Renal pelvis (tissue), 4 donors: Measurements from ENCODE around the gene MAL. TPM values are rescaled to one million over a fixed set of nuclear protein-coding genes. Genes with fewer than 3 reads are reported as not detected.

Experiments
- DNase-seq: peaks from one replicate; pipeline ENCODE4 v3.0.0-alpha.2; 2013
- polyA plus RNA-seq, 3 donors: library from polyadenylated mRNA; unstranded; fragments of 120-200 nt; gene quantifications; one replicate each; pipeline ENCODE4 v1.2.1, GENCODE V29; 2013; ENCODE audit not compliant: insufficient read length in 3 of 3

Gene MAL
- polyA plus RNA-seq, 3 donors: 283 to 352 (median 306) TPM

DNA sequence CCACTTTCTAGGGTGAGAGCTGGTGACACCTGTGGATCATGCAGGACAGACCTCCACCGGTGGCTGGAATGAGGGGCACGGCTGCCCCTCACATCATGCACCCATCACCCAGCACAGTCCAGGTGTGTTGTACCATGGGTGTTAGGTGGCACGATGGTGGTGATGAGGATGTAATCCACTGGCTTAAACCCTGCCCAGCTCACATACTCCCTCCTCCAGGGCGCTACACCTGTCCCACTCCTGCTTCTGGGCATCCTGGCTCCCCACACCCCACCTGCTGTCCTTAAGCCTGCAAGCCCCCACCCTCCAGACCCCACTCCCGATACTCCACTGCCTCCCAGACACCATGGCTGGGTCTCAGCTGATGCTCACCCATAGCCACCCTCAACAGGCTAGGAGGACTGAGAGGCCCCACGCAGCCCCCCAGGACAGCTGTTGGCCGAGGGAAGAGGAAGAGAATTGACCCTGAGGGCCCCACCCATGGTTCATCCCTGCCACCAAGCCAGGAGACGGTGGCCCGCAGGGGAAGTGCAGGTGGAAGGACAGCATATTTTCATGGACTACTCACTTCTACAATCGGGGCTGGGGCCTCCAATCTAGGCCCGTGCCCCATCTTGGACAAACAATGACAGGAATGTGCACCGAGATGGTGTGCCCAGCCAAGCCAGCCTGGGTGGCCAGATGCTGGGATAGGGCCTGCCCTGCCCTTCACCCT, 34.3 kb downstream of the MAL start:
- no peak for DNase-seq

- DNase-seq: no peak
Observed at GRCh38 chr2:95060446-95061118, 35.1 kb downstream of the MAL start.

DNA sequence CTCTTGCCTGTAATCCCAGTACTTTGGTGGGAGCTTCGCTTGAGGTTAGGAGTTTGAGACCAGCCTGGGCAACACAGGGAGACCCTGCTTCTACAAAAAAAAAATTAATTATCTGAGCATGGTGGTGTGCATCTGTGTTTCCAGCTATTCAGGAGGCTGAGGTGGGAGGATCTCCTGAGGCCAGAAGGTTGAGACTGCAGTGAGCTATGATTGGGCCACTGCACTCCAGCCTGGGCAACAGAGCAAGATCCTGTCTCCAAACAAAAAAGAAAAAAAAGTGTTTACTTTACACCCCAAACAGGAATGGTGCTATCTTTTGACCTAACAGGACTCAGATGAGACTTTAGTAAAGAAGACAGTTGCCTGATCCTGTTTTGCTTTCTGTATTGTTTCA, 35.6 kb downstream of the MAL start:
- DNase-seq: no peak

DNA sequence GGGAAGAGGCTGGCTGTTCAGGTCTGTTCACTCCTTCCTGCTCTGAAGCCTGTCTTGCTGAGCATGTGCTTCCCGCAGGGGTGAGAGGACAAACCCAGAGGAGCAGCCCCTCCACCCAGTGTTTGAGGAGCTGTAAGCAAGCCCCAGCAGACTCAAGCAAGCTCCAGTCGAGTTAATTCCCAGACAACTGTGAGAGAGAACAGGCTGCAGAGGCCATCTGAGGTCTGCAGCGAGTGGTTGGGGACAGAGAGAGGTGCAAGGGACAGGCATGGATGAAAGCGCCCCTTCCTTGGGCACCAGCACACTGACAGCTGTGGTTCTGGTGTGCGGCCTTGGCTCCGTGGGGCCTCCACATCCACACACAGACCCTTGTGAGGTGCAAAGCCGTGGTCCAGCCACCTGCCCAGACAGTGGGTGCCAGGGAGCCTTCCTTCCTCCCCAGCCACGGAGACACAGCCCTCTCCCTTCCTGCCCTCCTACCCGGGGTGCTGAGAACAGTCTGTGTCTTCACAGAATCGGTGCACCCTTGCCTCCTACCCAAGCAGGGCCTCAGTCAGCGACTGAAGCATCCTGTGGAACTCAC, 36.2 kb downstream of the MAL start:
- no peak for DNase-seq

GRCh38 chr2:95062242-95063085, 37.0 kb downstream of the MAL start:
- no peak for DNase-seq

GRCh38 chr2:95063086-95063958, 37.8 kb downstream of the MAL start:
- DNase-seq: no peak

- DNase-seq: no peak
Observed at GRCh38 chr2:95068256-95068655, 42.7 kb downstream of the MAL start.

GRCh38 chr2:95069465-95069864, 44.0 kb downstream of the MAL start:
- no peak for DNase-seq

DNA sequence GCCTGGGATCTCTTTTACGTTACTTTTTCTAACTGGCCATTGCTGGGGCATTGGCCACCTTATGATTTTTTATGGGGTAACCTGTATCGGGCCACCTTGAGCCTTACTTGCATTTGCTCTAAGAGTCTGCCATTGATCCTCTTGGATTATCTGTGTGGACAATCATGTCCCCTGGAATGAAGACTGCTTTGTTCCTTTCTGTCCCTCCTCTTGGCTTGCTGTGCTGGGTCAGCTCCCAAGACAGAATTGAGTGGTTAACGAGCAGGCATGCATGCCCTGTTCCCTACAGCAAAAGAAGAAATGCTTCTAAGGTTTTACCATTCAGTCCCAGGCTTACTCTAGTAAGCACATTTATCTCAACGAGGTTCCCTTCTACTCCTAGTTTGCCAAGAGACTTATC, 46.3 kb downstream of the MAL start:
- DNase-seq: no peak

DNA sequence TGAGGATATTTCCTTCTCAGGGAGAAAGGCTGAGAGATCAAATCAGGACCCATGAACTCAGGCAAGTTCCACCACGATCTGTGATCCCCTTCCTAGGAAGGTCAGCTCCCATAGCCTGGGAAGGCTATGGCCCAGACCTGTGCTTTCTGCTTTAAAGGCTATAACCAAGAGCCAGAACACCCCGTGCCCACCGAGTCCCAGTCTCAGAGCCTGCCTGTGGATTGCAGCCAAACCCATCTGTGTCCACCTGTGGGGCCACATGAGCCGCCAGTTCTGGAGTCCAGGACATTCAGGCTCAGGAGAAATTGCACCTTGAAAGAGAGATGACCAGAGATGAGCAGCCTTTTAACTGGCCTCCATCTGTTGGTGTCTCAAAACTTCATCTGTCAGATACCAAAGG, 46.9 kb downstream of the MAL start:
- DNase-seq: no peak

DNA sequence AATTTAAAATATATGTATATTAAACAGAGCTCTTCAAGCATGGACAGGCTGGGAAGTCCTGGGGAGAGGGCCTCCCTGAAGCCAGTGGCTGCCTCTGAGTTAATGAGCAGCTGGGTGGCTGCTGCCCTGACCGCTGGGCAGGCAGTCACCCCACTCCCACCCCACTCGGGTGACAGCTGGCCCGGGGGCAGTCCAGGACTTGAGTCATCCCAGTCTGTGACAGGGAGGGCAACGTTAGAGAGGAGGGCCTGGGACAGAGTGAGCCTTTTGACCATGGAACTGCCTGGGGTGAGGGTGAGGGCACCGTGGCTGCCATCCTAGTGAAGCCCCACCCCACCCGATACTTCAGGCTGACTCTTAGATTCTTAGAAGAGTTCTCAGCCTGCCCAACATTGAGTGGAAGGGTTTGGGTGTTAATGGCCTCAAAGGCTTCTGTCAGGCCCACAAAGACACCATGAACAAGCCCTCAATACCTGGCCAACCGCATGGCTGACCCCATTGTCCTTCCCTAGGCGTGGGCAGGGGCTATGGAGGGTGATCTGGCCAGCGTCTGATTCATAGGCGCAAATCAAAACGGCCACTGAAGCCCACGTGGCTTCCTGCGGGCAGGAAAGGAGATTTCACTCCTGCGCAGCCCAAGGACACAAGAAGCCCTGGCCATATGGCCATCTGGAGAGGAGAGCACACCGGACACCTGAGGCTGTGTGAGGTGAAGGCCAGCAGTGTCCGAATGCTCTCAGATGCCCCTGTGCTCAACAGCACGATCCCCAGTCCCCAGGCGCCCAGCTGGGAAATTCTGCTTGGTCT, 48.6 kb downstream of the MAL start:
- no peak for DNase-seq

DNA sequence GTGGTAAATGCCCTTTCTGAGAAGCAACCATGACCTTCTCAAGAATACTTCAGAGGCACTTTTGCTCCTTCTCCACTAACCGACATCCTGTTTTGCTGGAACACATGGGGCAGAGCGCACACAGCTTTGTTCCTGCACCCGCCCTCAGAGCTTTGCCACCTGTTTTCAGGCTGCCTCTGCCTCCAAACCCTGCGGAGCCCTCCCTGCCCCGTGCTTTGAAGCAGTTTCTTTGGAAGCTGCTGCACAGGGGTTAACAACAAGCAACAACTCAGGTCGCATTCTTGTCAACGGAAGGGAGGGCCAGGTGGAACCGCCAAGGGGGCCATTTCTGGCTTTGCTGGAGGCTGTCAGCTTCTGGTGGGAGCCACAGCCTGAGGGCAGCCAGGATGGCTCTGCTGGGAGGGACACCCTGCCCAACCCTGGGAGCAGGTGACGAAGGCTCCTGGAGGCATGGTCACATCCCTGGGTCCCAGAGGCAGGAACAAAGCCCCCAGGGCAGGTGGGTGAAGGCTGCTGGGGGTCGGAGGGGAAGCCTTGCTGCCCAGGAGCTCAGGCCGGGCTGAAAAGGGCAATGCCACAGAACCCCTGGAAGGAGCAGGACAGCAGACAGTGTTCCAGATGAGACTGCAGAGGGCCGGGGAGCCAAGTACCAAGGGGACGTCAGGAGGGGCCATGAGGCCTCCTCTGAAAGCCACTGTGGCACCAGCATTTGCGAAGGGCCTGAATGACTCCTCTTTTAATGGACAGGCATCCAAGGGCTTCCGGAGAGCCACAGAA, 49.3 kb downstream of the MAL start:
- no peak for DNase-seq

- no peak for DNase-seq
Observed at GRCh38 chr2:95075440-95076132, 50.1 kb downstream of the MAL start.

- peak; percentile 74 for DNase-seq
Observed at GRCh38 chr2:95076705-95077529, 51.4 kb downstream of the MAL start.

DNA sequence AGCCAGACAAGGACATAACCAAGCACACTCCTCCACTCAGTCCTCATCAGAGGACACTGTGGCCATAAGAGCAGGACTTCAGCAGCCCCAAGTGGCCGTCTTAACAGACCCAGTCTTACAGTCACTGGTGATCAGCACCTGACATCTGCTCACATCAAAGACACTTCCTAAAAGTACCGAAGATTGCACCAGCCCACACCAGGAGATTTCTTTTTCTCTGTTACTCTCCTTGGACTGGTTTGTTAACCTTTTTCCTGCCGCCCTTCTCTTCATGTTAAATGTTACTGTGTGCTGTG, 52.0 kb downstream of the MAL start:
- no peak for DNase-seq

GRCh38 chr2:95077861-95078603, 52.5 kb downstream of the MAL start:
- DNase-seq: no peak

GRCh38 chr2:95079199-95079683, 53.7 kb downstream of the MAL start:
- no peak for DNase-seq
